ENCODE data around the gene SPON2.

DNA sequence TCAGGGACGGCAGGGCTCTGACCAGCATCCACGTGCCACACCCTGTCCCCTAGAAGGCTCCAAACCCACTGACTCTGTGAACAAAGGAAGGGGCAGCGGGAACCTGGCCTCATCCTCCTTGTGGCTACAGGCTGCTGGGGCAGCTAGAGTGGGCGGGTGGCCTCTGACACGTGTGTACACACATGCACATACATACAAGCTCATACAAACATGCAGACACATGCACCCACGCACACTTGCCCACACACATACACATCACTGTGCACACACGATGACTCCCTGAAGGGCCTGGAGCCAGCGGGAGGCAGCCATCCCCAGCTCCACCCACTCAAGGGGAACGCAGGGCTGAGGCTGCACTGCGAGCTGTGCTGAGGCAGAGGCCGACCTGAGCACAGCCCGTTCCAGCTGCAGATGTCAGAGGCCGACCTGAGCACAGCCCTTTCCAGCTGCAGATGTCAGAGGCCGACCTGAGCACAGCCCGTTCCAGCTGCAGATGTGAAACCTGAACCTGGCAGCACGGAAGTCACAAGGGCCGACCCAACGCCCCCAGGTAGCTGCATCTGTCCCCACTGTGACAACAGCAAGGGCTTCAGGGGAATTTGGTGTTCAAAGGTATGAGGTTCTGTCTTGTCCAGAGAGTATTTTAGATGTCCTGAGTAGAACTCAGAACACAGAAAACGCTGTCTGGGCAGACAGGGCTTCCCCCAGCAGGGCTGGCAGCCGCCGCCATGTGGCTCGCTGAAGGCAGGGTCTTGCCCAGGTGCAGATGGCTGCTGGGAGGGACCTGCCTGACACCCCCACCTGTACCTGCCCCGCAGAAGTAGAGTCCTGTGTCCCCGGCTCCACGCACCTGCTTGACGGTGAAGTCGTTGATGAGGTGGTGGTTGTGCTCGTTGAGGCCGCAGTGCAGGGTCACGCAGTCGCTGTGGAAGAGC is 43.0 kb upstream of the SPON2 start:
- no peak for TF ChIP-seq FOXP1 (CRISPR knock-in tag; IDR thresholded peaks at IDR 0.05; ENCODE audit: borderline replicate concordance)
- TF ChIP-seq, protein P1, sequence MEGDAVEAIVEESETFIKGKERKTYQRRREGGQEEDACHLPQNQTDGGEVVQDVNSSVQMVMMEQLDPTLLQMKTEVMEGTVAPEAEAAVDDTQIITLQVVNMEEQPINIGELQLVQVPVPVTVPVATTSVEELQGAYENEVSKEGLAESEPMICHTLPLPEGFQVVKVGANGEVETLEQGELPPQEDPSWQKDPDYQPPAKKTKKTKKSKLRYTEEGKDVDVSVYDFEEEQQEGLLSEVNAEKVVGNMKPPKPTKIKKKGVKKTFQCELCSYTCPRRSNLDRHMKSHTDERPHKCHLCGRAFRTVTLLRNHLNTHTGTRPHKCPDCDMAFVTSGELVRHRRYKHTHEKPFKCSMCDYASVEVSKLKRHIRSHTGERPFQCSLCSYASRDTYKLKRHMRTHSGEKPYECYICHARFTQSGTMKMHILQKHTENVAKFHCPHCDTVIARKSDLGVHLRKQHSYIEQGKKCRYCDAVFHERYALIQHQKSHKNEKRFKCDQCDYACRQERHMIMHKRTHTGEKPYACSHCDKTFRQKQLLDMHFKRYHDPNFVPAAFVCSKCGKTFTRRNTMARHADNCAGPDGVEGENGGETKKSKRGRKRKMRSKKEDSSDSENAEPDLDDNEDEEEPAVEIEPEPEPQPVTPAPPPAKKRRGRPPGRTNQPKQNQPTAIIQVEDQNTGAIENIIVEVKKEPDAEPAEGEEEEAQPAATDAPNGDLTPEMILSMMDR (IDR thresholded peaks at IDR 0.05), result no peak
- no peak for TF ChIP-seq JAZF1 (CRISPR knock-in tag; IDR thresholded peaks at IDR 0.05)
- TF ChIP-seq, protein P2, sequence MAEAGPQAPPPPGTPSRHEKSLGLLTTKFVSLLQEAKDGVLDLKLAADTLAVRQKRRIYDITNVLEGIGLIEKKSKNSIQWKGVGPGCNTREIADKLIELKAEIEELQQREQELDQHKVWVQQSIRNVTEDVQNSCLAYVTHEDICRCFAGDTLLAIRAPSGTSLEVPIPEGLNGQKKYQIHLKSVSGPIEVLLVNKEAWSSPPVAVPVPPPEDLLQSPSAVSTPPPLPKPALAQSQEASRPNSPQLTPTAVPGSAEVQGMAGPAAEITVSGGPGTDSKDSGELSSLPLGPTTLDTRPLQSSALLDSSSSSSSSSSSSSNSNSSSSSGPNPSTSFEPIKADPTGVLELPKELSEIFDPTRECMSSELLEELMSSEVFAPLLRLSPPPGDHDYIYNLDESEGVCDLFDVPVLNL (CRISPR knock-in tag; IDR thresholded peaks at IDR 0.05; ENCODE audit: borderline replicate concordance, low read depth), result no peak
- no peak for TF ChIP-seq FOXK1 (CRISPR knock-in tag; IDR thresholded peaks at IDR 0.05)
- TF ChIP-seq HMGXB4 (CRISPR knock-in tag; IDR thresholded peaks at IDR 0.05), result no peak
- no peak for TF ChIP-seq STAT6 (CRISPR knock-in tag; conservative IDR thresholded peaks at IDR 0.05; ENCODE audit: low read depth)
- no peak for TF ChIP-seq ATF1 (CRISPR knock-in tag; IDR thresholded peaks at IDR 0.05)
